H1 (cell line): ENCODE data around the gene NLRC5. TPM values are rescaled to one million over a fixed set of nuclear protein-coding genes. Genes with fewer than 3 reads are reported as not detected.

ENCODE experiments used
- CTCF ChIA-PET: fragments of 300-600 bp; sonication (Branson Sonifier 250); formaldehyde crosslinking; loops from one replicate; lab custom pipeline; 2021; ENCODE audit not compliant: partially characterized antibody; lab: Charles Lee
- POLR2A ChIA-PET: fragments of 300-600 bp; sonication (Branson Sonifier 250); formaldehyde crosslinking; loops from one replicate; lab custom pipeline; 2021; ENCODE audit warnings: inconsistent platforms; ENCODE audit not compliant: partially characterized antibody; lab: Charles Lee
- DNase-seq, 2 experiments: peaks; one replicate each; pipeline versions ENCODE4 v3.0.0 to v3.0.0-alpha.2; 2010 to 2022; ENCODE audit warnings: low spot score in 2 of 2, low read depth in 1 of 2, mixed read lengths in 1 of 2
- FAIRE-seq: peaks from 2 replicates; lab custom pipeline; 2011; peaks lifted over from hg19 to GRCh38; lab: Jason Lieb, UNC
- H2AFZ ChIP-seq: 2 replicates; pipeline ENCODE4 v1.8.1; 2012; ENCODE audit warnings: low read length, inconsistent platforms
- H2AK5ac ChIP-seq: 2 replicates; pipeline ENCODE4 v1.6.1; 2013; ENCODE audit warnings: low read depth, low read length
- H2BK120ac ChIP-seq: replicated peaks from 2 replicates; pipeline ENCODE3; 2013; ENCODE audit warnings: low read depth, low read length, inconsistent platforms
- H2BK12ac ChIP-seq: 2 replicates; pipeline ENCODE4 v1.6.1; 2013; ENCODE audit warnings: low read depth, low read length
- H2BK15ac ChIP-seq: 2 replicates; pipeline ENCODE4 v1.6.1; 2013; ENCODE audit warnings: low read length
- H2BK20ac ChIP-seq: 2 replicates; pipeline ENCODE4 v1.6.1; 2013; ENCODE audit warnings: low read length
- H2BK5ac ChIP-seq: 2 replicates; pipeline ENCODE4 v1.6.1; 2013; ENCODE audit warnings: low read depth, low read length
- H3K14ac ChIP-seq: 2 replicates; pipeline ENCODE4 v1.6.1; 2013; ENCODE audit warnings: inconsistent platforms; ENCODE audit not compliant: insufficient read length
- H3K18ac ChIP-seq: 2 replicates; pipeline ENCODE4 v1.6.1; 2013; ENCODE audit warnings: low read length; ENCODE audit errors: extremely low read depth
- H3K23ac ChIP-seq: 2 replicates; pipeline ENCODE4 v1.6.1; 2013; ENCODE audit warnings: inconsistent platforms; ENCODE audit not compliant: insufficient read length
- H3K23me2 ChIP-seq: 2 replicates; pipeline ENCODE4 v1.6.1; 2013; ENCODE audit warnings: low read depth, low read length
- H3K27ac ChIP-seq: 2 replicates; pipeline ENCODE4 v1.6.1; 2011; ENCODE audit warnings: low read depth, low read length, inconsistent platforms
- H3K27me3 ChIP-seq, 4 experiments: replicated peaks in 1 of 4; 1 replicate in 1 of 4; 2 replicates in 3 of 4; pipeline versions ENCODE4 v1.6.1 to v1.8.1; 2011 to 2013; ENCODE audit warnings: low read length in 3 of 4, mild to moderate bottlenecking in 3 of 4, inconsistent platforms in 2 of 4, mixed read lengths in 2 of 4, moderate library complexity in 1 of 4; ENCODE audit not compliant: control insufficient read depth in 3 of 4, insufficient read depth in 3 of 4; ENCODE audit errors: extremely low read depth in 1 of 4
- H3K36me3 ChIP-seq, 4 experiments: 2 replicates each; pipeline versions ENCODE4 v1.6.1 to v1.8.1; 2011 to 2013; ENCODE audit warnings: mild to moderate bottlenecking in 4 of 4, low read length in 3 of 4, moderate library complexity in 2 of 4, control low read depth in 1 of 4, inconsistent platforms in 1 of 4; ENCODE audit not compliant: insufficient read depth in 4 of 4, control insufficient read depth in 2 of 4
- H3K4ac ChIP-seq: replicated peaks from 2 replicates; pipeline ENCODE3; 2013; ENCODE audit warnings: low read length, low read depth, mixed read lengths, inconsistent platforms; ENCODE audit not compliant: insufficient read length
- H3K4me1 ChIP-seq, 4 experiments: replicated peaks in 1 of 4; 1 replicate in 1 of 4; 2 replicates in 3 of 4; pipeline versions ENCODE4 v1.6.1 to v1.8.1; 2011 to 2013; ENCODE audit warnings: low read length in 3 of 4, inconsistent platforms in 2 of 4, mixed read lengths in 1 of 4; ENCODE audit not compliant: insufficient read depth in 4 of 4, control insufficient read depth in 3 of 4
- H3K4me2 ChIP-seq, 2 experiments: 2 replicates each; pipeline versions ENCODE4 v1.6.1 to v1.8.1; 2011 to 2013; ENCODE audit warnings: low read depth in 2 of 2, low read length in 2 of 2, control low read depth in 1 of 2, inconsistent platforms in 1 of 2, mild to moderate bottlenecking in 1 of 2; ENCODE audit not compliant: insufficient read depth in 1 of 2
- H3K4me3 ChIP-seq, 4 experiments: fragments of 200-600, 300-600 bp in 1 of 4; sonication (generic), shearing (Covaris generic), sonication (Bioruptor Twin) in 1 of 4; 2 replicates each; pipeline versions ENCODE4 v1.5.1 to v1.8.1; 2011 to 2016; ENCODE audit warnings: low read length in 4 of 4, low read depth in 3 of 4, control low read depth in 2 of 4, inconsistent platforms in 2 of 4, mild to moderate bottlenecking in 2 of 4, mixed read lengths in 1 of 4, moderate library complexity in 1 of 4; ENCODE audit not compliant: insufficient read depth in 2 of 4; ENCODE audit errors: extremely low read depth in 1 of 4
- H3K56ac ChIP-seq: replicated peaks from 2 replicates; pipeline ENCODE3; 2013; ENCODE audit warnings: low read depth, mild to moderate bottlenecking, mixed read lengths, low read length, inconsistent platforms; ENCODE audit not compliant: insufficient read length
- H3K79me1 ChIP-seq: 2 replicates; pipeline ENCODE4 v1.6.1; 2013; ENCODE audit warnings: low read depth, low read length, control low read depth
- H3K79me2 ChIP-seq, 2 experiments: 2 replicates each; pipeline versions ENCODE4 v1.6.1 to v1.8.1; 2012 to 2013; ENCODE audit warnings: low read length in 2 of 2, mild to moderate bottlenecking in 2 of 2, inconsistent platforms in 1 of 2; ENCODE audit not compliant: insufficient read depth in 2 of 2, control insufficient read depth in 1 of 2
- H3K9ac ChIP-seq, 4 experiments: replicated peaks in 1 of 4; 1 replicate in 1 of 4; 2 replicates in 3 of 4; pipeline versions ENCODE4 v1.6.1 to v1.8.1; 2011 to 2013; ENCODE audit warnings: low read depth in 3 of 4, low read length in 3 of 4, control low read depth in 2 of 4, mild to moderate bottlenecking in 2 of 4, moderate library complexity in 2 of 4, inconsistent platforms in 1 of 4; ENCODE audit errors: extremely low read depth in 1 of 4
- H3K9me3 ChIP-seq, 2 experiments: 2 replicates each; pipeline versions ENCODE4 v1.6.1 to v1.8.1; 2012 to 2013; ENCODE audit warnings: mild to moderate bottlenecking in 2 of 2, moderate library complexity in 2 of 2, control low read depth in 1 of 2, inconsistent platforms in 1 of 2, low read depth in 1 of 2, low read length in 1 of 2, mixed read lengths in 1 of 2; ENCODE audit not compliant: insufficient read depth in 2 of 2
- H4K20me1 ChIP-seq, 2 experiments: replicated peaks in 1 of 2; 2 replicates each; pipeline versions ENCODE3 to v1.8.1; 2011 to 2013; ENCODE audit warnings: inconsistent platforms in 2 of 2, low read length in 2 of 2, mild to moderate bottlenecking in 1 of 2; ENCODE audit not compliant: insufficient read depth in 2 of 2, control insufficient read depth in 1 of 2
- H4K5ac ChIP-seq: 2 replicates; pipeline ENCODE4 v1.6.1; 2013; ENCODE audit warnings: low read length, low read depth, mixed read lengths, inconsistent platforms; ENCODE audit not compliant: insufficient read length
- H4K8ac ChIP-seq: 2 replicates; pipeline ENCODE4 v1.8.0; 2013; ENCODE audit warnings: mild to moderate bottlenecking, moderate library complexity, low read length, inconsistent platforms; ENCODE audit not compliant: insufficient read depth; ENCODE audit errors: extremely low read depth
- H4K91ac ChIP-seq: replicated peaks from 2 replicates; pipeline ENCODE3; 2013; ENCODE audit warnings: low read length, mixed read lengths, inconsistent platforms; ENCODE audit not compliant: insufficient read length
- BRCA1 ChIP-seq: IDR thresholded peaks from 2 replicates; pipeline ENCODE4 v1.6.1; 2012; ENCODE audit warnings: low read depth, low read length, improper control_type of control experiment
- CEBPB ChIP-seq: IDR thresholded peaks from 2 replicates; pipeline ENCODE4 v1.6.1; 2012; ENCODE audit warnings: low read depth, low read length
- CHD1 ChIP-seq: IDR thresholded peaks from 2 replicates; pipeline ENCODE4 v1.6.1; 2012; ENCODE audit warnings: low read depth, low read length, improper control_type of control experiment
- EP300 ChIP-seq, 2 experiments: IDR thresholded peaks; 1 replicate in 1 of 2; 2 replicates in 1 of 2; pipeline ENCODE4 v1.6.1; 2011 to 2012; ENCODE audit warnings: low read depth in 2 of 2, low read length in 2 of 2, mild to moderate bottlenecking in 2 of 2, borderline replicate concordance in 1 of 2, inconsistent platforms in 1 of 2, moderate library complexity in 1 of 2
- FOSL1 ChIP-seq: IDR thresholded peaks from 2 replicates; pipeline ENCODE4 v1.6.1; 2011; ENCODE audit warnings: mild to moderate bottlenecking, low read depth, low read length, moderate library complexity; ENCODE audit not compliant: insufficient read depth
- PHF8 ChIP-seq: fragments of 200-600 bp; sonication (generic); conservative IDR thresholded peaks from 2 replicates; pipeline ENCODE4 v1.7.1; 2012; ENCODE audit warnings: low read depth, mild to moderate bottlenecking, inconsistent platforms, low read length, moderate library complexity
- RAD21 ChIP-seq, 2 experiments: IDR thresholded peaks in 1 of 2; conservative IDR thresholded peaks in 1 of 2; 2 replicates each; pipeline ENCODE4 v1.6.1; 2011; ENCODE audit warnings: low read depth in 2 of 2, low read length in 2 of 2, improper control_type of control experiment in 1 of 2, inconsistent platforms in 1 of 2, mild to moderate bottlenecking in 1 of 2, moderate library complexity in 1 of 2
- RNF2 ChIP-seq: fragments of 200-900, 300-1000 bp; sonication (generic); IDR thresholded peaks from 2 replicates; pipeline ENCODE4 v1.7.1; 2016; ENCODE audit warnings: borderline replicate concordance, low read depth, mild to moderate bottlenecking, antibody characterized with exemption, low read length; ENCODE audit not compliant: poor library complexity, severe bottlenecking; ENCODE audit errors: missing control alignments
- SP1 ChIP-seq: IDR thresholded peaks from 2 replicates; pipeline ENCODE4 v1.6.1; 2011; ENCODE audit warnings: low read depth, low read length
- TEAD4 ChIP-seq: IDR thresholded peaks from 2 replicates; pipeline ENCODE4 v1.6.1; 2012; ENCODE audit warnings: low read depth, low read length, inconsistent platforms, mixed read lengths
- YY1 ChIP-seq: IDR thresholded peaks from 2 replicates; pipeline ENCODE4 v1.6.1; 2011; ENCODE audit warnings: low read depth, mild to moderate bottlenecking, low read length
- ZNF274 ChIP-seq: IDR thresholded peaks from 2 replicates; pipeline ENCODE4 v1.7.0; 2012; ENCODE audit warnings: low read length, borderline replicate concordance; ENCODE audit errors: extremely low read depth
- WGBS, 2 experiments: shearing (Covaris generic) in 1 of 2; methylation state at CpG; one replicate each; pipeline versions ENCODE4 v1.1.6 to v1.1.7; 2013 to 2015; ENCODE audit warnings: low lambda C conversion rate in 2 of 2, mixed read lengths in 2 of 2, inconsistent platforms in 1 of 2, low coverage in 1 of 2, missing lambda C conversion rate in 1 of 2; ENCODE audit not compliant: insufficient replicate concordance in 2 of 2, insufficient coverage in 1 of 2, insufficient read length in 1 of 2; ENCODE audit errors: extremely low coverage in 1 of 2, missing lambda C conversion rate in 1 of 2; 5-methylcytosine and 5-hydroxymethylcytosine counted together
- polyA plus RNA-seq, 7 experiments: library from polyadenylated mRNA; depleted of rRNA in 3 of 7; stranded (reverse) in 5 of 7; unstranded in 2 of 7; fragments of >200 nt in 5 of 7; fragments of 200-250 nt in 2 of 7; gene quantifications; 1 replicate in 5 of 7; 2 replicates in 1 of 7; 4 replicates in 1 of 7; pipeline versions ENCODE4 v1.2.1 to v1.2.3, GENCODE V29; 2011 to 2013; ENCODE audit warnings: missing spikeins in 2 of 7, mixed read lengths in 2 of 7
- total RNA-seq: library from RNA; stranded (reverse); fragmentation: NEBNext Ultra II Directional; extraction: Animal tissue kit (Norgen Biotek cat#: 25700); gene quantifications from 2 replicates; pipeline ENCODE4 v1.2.1, GENCODE V29; 2021
- TF ChIP-seq, protein P1 (sequence below): IDR thresholded peaks from 2 replicates; pipeline ENCODE4 v1.6.1; 2011; ENCODE audit warnings: low read length, improper control_type of control experiment

The NLRC5 gene
- total and polyA plus RNA-seq, 2 of the 8 experiments (the other 6 are each of a cell fraction or from before 2014, with no cell fraction given): 2.2 to 3.2 TPM

DNA sequence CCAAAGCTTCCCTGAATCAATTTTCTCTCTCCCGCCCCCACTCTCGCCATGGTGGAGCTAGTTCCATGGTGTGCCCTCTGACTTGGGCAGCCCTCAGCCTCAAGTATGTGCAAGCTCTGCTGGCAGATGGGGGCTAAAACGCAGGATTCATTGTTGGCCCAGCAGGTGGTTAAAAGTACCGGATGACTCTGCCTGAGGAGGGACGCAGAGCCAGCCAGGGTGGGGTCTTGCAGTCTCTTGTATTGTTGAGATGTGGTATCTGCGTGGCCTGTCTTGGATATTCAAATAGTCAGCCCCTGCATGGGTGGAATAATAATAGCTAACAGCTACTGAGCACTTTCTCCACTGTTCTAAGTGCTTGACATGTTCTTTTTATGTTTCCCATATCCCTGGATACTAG, 66.3 kb downstream of the NLRC5 start:
- Histone ChIP-seq H3K23ac (no peak overlapping the region), H2AK5ac (no peak overlapping the region), H2BK15ac (no peak overlapping the region), H3K4me1 (peaks cover 0 to 6% (median 0%) of the 10 kb centered on the region in 4 experiments; a peak in 1 of 7 replicates), H3K9me3 (no peaks in the 10 kb centered on the region), H3K79me1 (no peaks in the 10 kb centered on the region), H3K56ac (no peak overlapping the region), H3K23me2 (peaks cover 7% of the 10 kb centered on the region; the same call in 1 of the 2 replicates), H2BK20ac (no peak overlapping the region), H4K20me1 (peaks cover 0 to 4% of the 10 kb centered on the region in 2 experiments), H4K5ac (no peak overlapping the region), H3K18ac (no peak overlapping the region), H3K4me3 (no peak overlapping the region), H3K4ac (no peak overlapping the region), H4K8ac (no peak overlapping the region), H3K9ac (no peak overlapping the region), H3K27me3 (no peaks in the 10 kb centered on the region), H2AFZ (peak overlapping the region; percentile 38; the same call in 1 of the 2 replicates), H3K79me2 (no peaks in the 10 kb centered on the region), H2BK120ac (no peak overlapping the region), H4K91ac (no peak overlapping the region), H3K27ac (no peak overlapping the region), H3K14ac (no peak overlapping the region), H2BK5ac (no peak overlapping the region), H3K36me3 (no peaks in the 10 kb centered on the region), H2BK12ac (no peak overlapping the region), H3K4me2 (no peak overlapping the region)
- DNase-seq: no peak
- ChIA-PET POLR2A (no interaction called here), CTCF (interaction anchor here (0.6 to 1.9 kb wide), 6 partner anchors 10 to 92 kb away, joined by 3 to 12 read pairs (median 3); no protein-coding TSS in a partner anchor)
- FAIRE-seq: no peak
- TF ChIP-seq TEAD4 (no peak), CEBPB (no peak), SP1 (no peak), PHF8 (no peak), BRCA1 (no peak), YY1 (no peak), FOSL1 (no peak), RNF2 (no peak), CHD1 (no peak), ZNF274 (no peak), RAD21 (IDR thresholded peaks at IDR 0.05 in 1 of 2, conservative IDR thresholded peaks at IDR 0.05 in 1 of 2; ENCODE audit: low read depth in 2 of 2, low read length in 2 of 2) (no peak), EP300 (IDR thresholded peaks at IDR 0.05; ENCODE audit: borderline replicate concordance in 1 of 2, low read depth in 2 of 2, low read length in 2 of 2) (no peak)
- TF ChIP-seq, protein P1, sequence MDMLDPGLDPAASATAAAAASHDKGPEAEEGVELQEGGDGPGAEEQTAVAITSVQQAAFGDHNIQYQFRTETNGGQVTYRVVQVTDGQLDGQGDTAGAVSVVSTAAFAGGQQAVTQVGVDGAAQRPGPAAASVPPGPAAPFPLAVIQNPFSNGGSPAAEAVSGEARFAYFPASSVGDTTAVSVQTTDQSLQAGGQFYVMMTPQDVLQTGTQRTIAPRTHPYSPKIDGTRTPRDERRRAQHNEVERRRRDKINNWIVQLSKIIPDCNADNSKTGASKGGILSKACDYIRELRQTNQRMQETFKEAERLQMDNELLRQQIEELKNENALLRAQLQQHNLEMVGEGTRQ: no peak
- WGBS, 2 experiments: 66% methylated on average over 6 of the region's 6 CpGs; no CpG with 5 or more reads in 1 of the 2 experiments
